GM19372 (cell line): ENCODE results near the gene PPARA.

Experiments
- ATAC-seq: cut with Tn5 transposase; IDR thresholded peaks from one replicate; pipeline ENCODE4 v1.9.1; 2021; ENCODE audit warnings: mild to moderate bottlenecking, low read depth, moderate library complexity; ENCODE audit not compliant: unreplicated experiment

Gene PPARA

GRCh38 chr22:46238541-46238940 is 88.2 kb downstream of the PPARA start:
- ATAC-seq: no peak

- no peak for ATAC-seq
Observed at GRCh38 chr22:46239261-46240048, 89.1 kb downstream of the PPARA start.

GRCh38 chr22:46240073-46240472 is 89.7 kb downstream of the PPARA start:
- no peak for ATAC-seq

GRCh38 chr22:46240506-46240905 is 90.2 kb downstream of the PPARA start:
- no peak for ATAC-seq

GRCh38 chr22:46240907-46241306 is 90.6 kb downstream of the PPARA start:
- ATAC-seq: no peak

GRCh38 chr22:46241396-46242007 is 91.2 kb downstream of the PPARA start:
- no peak for ATAC-seq

- ATAC-seq: no peak
Observed at GRCh38 chr22:46242076-46242475, 91.8 kb downstream of the PPARA start.

GRCh38 chr22:46244771-46245170 is 94.4 kb downstream of the PPARA start:
- ATAC-seq: no peak

- ATAC-seq: no peak
Observed at GRCh38 chr22:46245511-46245910, 95.2 kb downstream of the PPARA start.

GRCh38 chr22:46246178-46246577 is 95.9 kb downstream of the PPARA start:
- ATAC-seq: no peak

- no peak for ATAC-seq
Observed at GRCh38 chr22:46247443-46247975, 97.2 kb downstream of the PPARA start.

GRCh38 chr22:46250035-46250782 is 99.9 kb downstream of the PPARA start, which contains the start of gene CDPF1:
CDPF1 (minus strand) TSS chr22:46250293; CDS start chr22:46248284, 2,009 bp downstream.
- peak; percentile 85 for ATAC-seq

GRCh38 chr22:46250783-46251125 is 100.4 kb downstream of the PPARA start:
- no peak for ATAC-seq

- no peak for ATAC-seq
Observed at GRCh38 chr22:46251266-46251665, 100.9 kb downstream of the PPARA start.

GRCh38 chr22:46251816-46252380 is 101.6 kb downstream of the PPARA start:
- ATAC-seq: no peak

- ATAC-seq: no peak
Observed at GRCh38 chr22:46256358-46256958, 106.1 kb downstream of the PPARA start.

- ATAC-seq: no peak
Observed at GRCh38 chr22:46259374-46259773, 109.0 kb downstream of the PPARA start.

GRCh38 chr22:46260038-46260437 is 109.7 kb downstream of the PPARA start:
- no peak for ATAC-seq

- no peak for ATAC-seq
Observed at GRCh38 chr22:46262449-46263215, 112.3 kb downstream of the PPARA start.

GRCh38 chr22:46263216-46263590 is 112.9 kb downstream of the PPARA start, which contains the start of gene PKDREJ:
PKDREJ (minus strand) TSS chr22:46263343; CDS start chr22:46263322, 21 bp downstream.
- ATAC-seq: no peak
